ENCODE measurements around the gene PNPT1. TPM values are rescaled to one million over a fixed set of nuclear protein-coding genes. Genes with fewer than 3 reads are reported as not detected.

PNPT1 gene
- total and polyA plus RNA-seq, 2 of the 13 experiments (the other 11 are each of a cell fraction or from before 2014, with no cell fraction given), result 23.4 to 61.0 TPM

GRCh38 chr2:55628931-55629330 lies 64.7 kb downstream of the PNPT1 start (continued):
- TF ChIP-seq SALL1 (CRISPR knock-in tag; IDR thresholded peaks at IDR 0.05), result no peak

GRCh38 chr2:55627915-55628314 lies 65.7 kb downstream of the PNPT1 start:
- FAIRE-seq, result no peak
- POLR2A ChIA-PET, result interaction anchor here (2.6 kb wide), 1 partner anchor 9 kb away, joined by 17 read pairs; no protein-coding TSS in a partner anchor
- H2AFZ ChIP-seq (ENCODE audit: low read length), result no peak overlapping the region
- no peak overlapping the region for H3K27ac ChIP-seq (ENCODE audit: extremely low read length, insufficient read depth, low read length)
- DNase-seq (ENCODE audit: low spot score), result no peak
- no peak overlapping the region for H3K4me2 ChIP-seq (ENCODE audit: low read depth, low read length)
- WGBS (ENCODE audit: low lambda C conversion rate), result 94% methylated on average over 1 of the region's 1 CpG
- H3K9me3 ChIP-seq (ENCODE audit: low read length), result no peaks in the 10 kb centered on the region
- no peaks in the 10 kb centered on the region for H3K4me1 ChIP-seq (ENCODE audit: insufficient read depth, low read length)
- H3K4me3 ChIP-seq (replicated peaks in 1 of 3; ENCODE audit: insufficient read depth in 1 of 3, low read depth in 2 of 3, low read length in 3 of 3), result no peak overlapping the region
- no peak overlapping the region for H3K9ac ChIP-seq (ENCODE audit: insufficient read depth, low read depth, low read length)
- BruUV-seq (replicated peaks), result no TSS peak
- H3K79me2 ChIP-seq (ENCODE audit: insufficient read depth, low read length), result peaks cover 6% of the 10 kb centered on the region
- intact Hi-C loops (cut with micrococcal nuclease; ENCODE audit: unreplicated experiment), result no loop called here
- in situ Hi-C loops (cut with HindIII; ENCODE audit: extremely low pct_ligation_motif_present, low pct_unique_long_range_greater_than_20kb), result no loop called here
- ATAC-seq, result no peak
- CTCF ChIA-PET (ENCODE audit: low intra/inter-chr PET ratio, low total read pairs), result no interaction called here
- no peaks in the 10 kb centered on the region for H3K27me3 ChIP-seq (ENCODE audit: control insufficient read depth in 1 of 2, insufficient read depth in 2 of 2, low read length in 2 of 2)
- no peaks in the 10 kb centered on the region for H4K20me1 ChIP-seq (ENCODE audit: insufficient read depth, low read length)
- peak; percentile 90 for TF ChIP-seq ZNF121 (CRISPR knock-in tag; IDR thresholded peaks at IDR 0.05)
- TF ChIP-seq HOXA9 (CRISPR knock-in tag; IDR thresholded peaks at IDR 0.05; ENCODE audit: borderline replicate concordance), result no peak
- 0 out of 5 replicates have a peak, but pooled peaks cover 0 to 3% of the 10 kb centered on the region in 2 experiments for H3K36me3 ChIP-seq (replicated peaks in 1 of 2; ENCODE audit: control insufficient read depth in 1 of 2, insufficient read depth in 2 of 2, low read length in 2 of 2)

GRCh38 chr2:55621802-55622201 lies 71.8 kb downstream of the PNPT1 start:
- H3K9me3 ChIP-seq (ENCODE audit: low read length), result no peaks in the 10 kb centered on the region
- no peak overlapping the region for H3K27ac ChIP-seq (ENCODE audit: extremely low read length, insufficient read depth, low read length)
- WGBS (ENCODE audit: low lambda C conversion rate), result 97% methylated on average over 7 of the region's 7 CpGs
- CTCF ChIA-PET (ENCODE audit: low intra/inter-chr PET ratio, low total read pairs), result no interaction called here
- peaks cover 21% of the 10 kb centered on the region for H4K20me1 ChIP-seq (ENCODE audit: insufficient read depth, low read length)
- peaks cover 57% of the 10 kb centered on the region for H3K79me2 ChIP-seq (ENCODE audit: insufficient read depth, low read length)
- no peak overlapping the region for H3K9ac ChIP-seq (ENCODE audit: insufficient read depth, low read depth, low read length)
- H3K4me2 ChIP-seq (ENCODE audit: low read depth, low read length), result peak overlapping the region; percentile 8; the same call in 1 of the 2 replicates
- peaks cover 0 to 3% of the 10 kb centered on the region in 2 experiments; a peak in 1 of 5 replicates for H3K27me3 ChIP-seq (ENCODE audit: control insufficient read depth in 1 of 2, insufficient read depth in 2 of 2, low read length in 2 of 2)
- in situ Hi-C loops (cut with HindIII; ENCODE audit: extremely low pct_ligation_motif_present, low pct_unique_long_range_greater_than_20kb), result no loop called here
- no peak overlapping the region for H3K4me3 ChIP-seq (replicated peaks in 1 of 3; ENCODE audit: insufficient read depth in 1 of 3, low read depth in 2 of 3, low read length in 3 of 3)
- DNase-seq (ENCODE audit: low spot score) (no peak), FAIRE-seq (no peak), ATAC-seq (no peak)
- intact Hi-C loops (cut with micrococcal nuclease; ENCODE audit: unreplicated experiment), result no loop called here
- H2AFZ ChIP-seq (ENCODE audit: low read length), result no peak overlapping the region
- POLR2A ChIA-PET, result no interaction called here
- H3K36me3 ChIP-seq (replicated peaks in 1 of 2; ENCODE audit: control insufficient read depth in 1 of 2, insufficient read depth in 2 of 2, low read length in 2 of 2), result peaks cover 0 to 13% of the 10 kb centered on the region in 2 experiments; a peak in 3 of 5 replicates
- no TSS peak for BruUV-seq (replicated peaks)
- H3K4me1 ChIP-seq (ENCODE audit: insufficient read depth, low read length), result peaks cover 31% of the 10 kb centered on the region
- TF ChIP-seq ZC3H13 (CRISPR knock-in tag; IDR thresholded peaks at IDR 0.05), result peak; percentile 89
- TF ChIP-seq FOXA1 (IDR thresholded peaks at IDR 0.05), result no peak
- no peak for TF ChIP-seq FOXA1 (CRISPR knock-in tag; IDR thresholded peaks at IDR 0.05)
- TF ChIP-seq SSRP1 (CRISPR knock-in tag; IDR thresholded peaks at IDR 0.05), result peak; percentile 72
- no peak for TF ChIP-seq ZBTB7A (CRISPR knock-in tag; IDR thresholded peaks at IDR 0.05)
- TF ChIP-seq, protein P1, sequence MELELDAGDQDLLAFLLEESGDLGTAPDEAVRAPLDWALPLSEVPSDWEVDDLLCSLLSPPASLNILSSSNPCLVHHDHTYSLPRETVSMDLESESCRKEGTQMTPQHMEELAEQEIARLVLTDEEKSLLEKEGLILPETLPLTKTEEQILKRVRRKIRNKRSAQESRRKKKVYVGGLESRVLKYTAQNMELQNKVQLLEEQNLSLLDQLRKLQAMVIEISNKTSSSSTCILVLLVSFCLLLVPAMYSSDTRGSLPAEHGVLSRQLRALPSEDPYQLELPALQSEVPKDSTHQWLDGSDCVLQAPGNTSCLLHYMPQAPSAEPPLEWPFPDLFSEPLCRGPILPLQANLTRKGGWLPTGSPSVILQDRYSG (CRISPR knock-in tag; IDR thresholded peaks at IDR 0.05), result no peak
- TF ChIP-seq ZBTB38 (CRISPR knock-in tag; IDR thresholded peaks at IDR 0.05), result peak; percentile 60
- no peak for TF ChIP-seq ZNF143 (CRISPR knock-in tag; IDR thresholded peaks at IDR 0.05)
- no peak for TF ChIP-seq HNF4G (IDR thresholded peaks at IDR 0.05; ENCODE audit: borderline replicate concordance, low read depth, low read length)
- TF ChIP-seq HNF4G (CRISPR knock-in tag; IDR thresholded peaks at IDR 0.05; ENCODE audit: borderline replicate concordance, low read depth), result no peak
- no peak for TF ChIP-seq YEATS2 (CRISPR knock-in tag; IDR thresholded peaks at IDR 0.05; ENCODE audit: borderline replicate concordance)
- no peak for TF ChIP-seq CTCF (CRISPR knock-in tag; IDR thresholded peaks at IDR 0.05)
- TF ChIP-seq AGO2 (optimal IDR thresholded peaks at IDR 0.05; ENCODE audit: low read depth, low read length), result peak; percentile 79
- TF ChIP-seq SALL2 (CRISPR knock-in tag; IDR thresholded peaks at IDR 0.05), result no peak
